OCI-LY1 (cell line): Measurements from ENCODE around the gene BCR.

ENCODE experiments used
- H2AFZ ChIP-seq: fragments of 200-600 bp; sonication (generic), shearing (Covaris generic); 2 replicates; pipeline ENCODE4 v1.6.0; 2014; ENCODE audit warnings: antibody characterized with exemption, mild to moderate bottlenecking, low read length
- H3F3A ChIP-seq: fragments of 200-600 bp; sonication (generic), shearing (Covaris generic); 2 replicates; pipeline ENCODE4 v1.6.0; 2014; ENCODE audit warnings: mild to moderate bottlenecking, antibody characterized with exemption, low read length, moderate library complexity; ENCODE audit not compliant: insufficient read depth
- H3K27ac ChIP-seq: fragments of 200-600 bp; sonication (generic); 2 replicates; pipeline ENCODE4 v1.5.1; 2014; ENCODE audit warnings: low read length, mixed run types, mild to moderate bottlenecking, low read depth; ENCODE audit not compliant: poor library complexity, severe bottlenecking
- H3K27me3 ChIP-seq: fragments of 200-600 bp; sonication (generic); 2 replicates; pipeline ENCODE4 v1.6.0; 2014; ENCODE audit warnings: antibody characterized with exemption, mild to moderate bottlenecking, low read length, moderate library complexity; ENCODE audit not compliant: insufficient read depth
- H3K36me3 ChIP-seq: fragments of 200-600 bp; sonication (generic); 2 replicates; pipeline ENCODE4 v1.6.1; 2014; ENCODE audit warnings: mild to moderate bottlenecking, antibody characterized with exemption, low read length, moderate library complexity, mixed read lengths; ENCODE audit not compliant: insufficient read depth
- H3K4me1 ChIP-seq: fragments of 200-600 bp; sonication (generic); 2 replicates; pipeline ENCODE4 v1.5.1; 2014; ENCODE audit warnings: mild to moderate bottlenecking, low read length, moderate library complexity; ENCODE audit not compliant: insufficient read depth, severe bottlenecking
- H3K4me2 ChIP-seq: fragments of 200-600 bp; sonication (generic), shearing (Covaris generic); 2 replicates; pipeline ENCODE4 v1.6.1; 2014; ENCODE audit warnings: low read length
- H3K4me3 ChIP-seq: fragments of 200-600 bp; sonication (generic); 2 replicates; pipeline ENCODE4 v1.5.1; 2014; ENCODE audit warnings: low read length, low read depth, mild to moderate bottlenecking, mixed read lengths; ENCODE audit not compliant: poor library complexity, severe bottlenecking
- H3K79me2 ChIP-seq: fragments of 200-600 bp; shearing (Covaris generic); 2 replicates; pipeline ENCODE4 v1.6.1; 2016; ENCODE audit warnings: mixed run types, low read length, mixed read lengths; ENCODE audit not compliant: insufficient read depth
- H3K9ac ChIP-seq: fragments of 200-600 bp; sonication (generic), shearing (Covaris generic); 2 replicates; pipeline ENCODE4 v1.6.1; 2014; ENCODE audit warnings: mild to moderate bottlenecking, low read length, mixed read lengths
- H3K9me2 ChIP-seq: fragments of 200-600 bp; sonication (generic), shearing (Covaris generic); 2 replicates; pipeline ENCODE4 v1.6.1; 2014; ENCODE audit warnings: low read depth, mild to moderate bottlenecking, low read length, mixed read lengths
- H3K9me3 ChIP-seq: fragments of 200-600 bp; shearing (Covaris generic); 2 replicates; pipeline ENCODE4 v1.6.1; 2014; ENCODE audit warnings: low read length, mixed read lengths
- H4K20me1 ChIP-seq: fragments of 200-600 bp; sonication (generic), shearing (Covaris generic); 2 replicates; pipeline ENCODE4 v1.6.0; 2016; ENCODE audit warnings: mild to moderate bottlenecking, low read length; ENCODE audit not compliant: insufficient read depth
- EZH2 ChIP-seq: fragments of 200-600 bp; sonication (generic), shearing (Covaris generic); IDR thresholded peaks from 2 replicates; pipeline ENCODE4 v1.8.0; 2017; ENCODE audit warnings: borderline replicate concordance, mixed run types, mild to moderate bottlenecking, antibody characterized with exemption, low read length, moderate library complexity, mixed read lengths
- TF ChIP-seq, protein P1 (sequence below): fragments of 200-600 bp; sonication (generic), shearing (Covaris generic); IDR thresholded peaks from 2 replicates; pipeline ENCODE4 v1.5.1; 2017; ENCODE audit warnings: mild to moderate bottlenecking, antibody characterized with exemption, low read length, moderate library complexity, mixed read lengths

The BCR gene

GRCh38 chr22:23210428-23211170, 30.3 kb downstream of the BCR start:
- Histone ChIP-seq H3F3A (peaks cover 12% of the 10 kb centered on the region; the same call in 1 of the 2 replicates), H3K79me2 (peaks cover 55% of the 10 kb centered on the region), H4K20me1 (no peaks in the 10 kb centered on the region), H3K27ac (peak overlapping the region; percentile 98), H3K4me1 (peaks cover 91% of the 10 kb centered on the region), H3K36me3 (peaks cover 26% of the 10 kb centered on the region; the same call in 1 of the 2 replicates), H3K4me3 (no peak overlapping the region), H3K9ac (peak overlapping the region; percentile 28; the same call in 1 of the 2 replicates), H2AFZ (no peak overlapping the region), H3K9me2 (no peaks in the 10 kb centered on the region), H3K9me3 (no peaks in the 10 kb centered on the region), H3K4me2 (peak overlapping the region; percentile 45; the same call in 1 of the 2 replicates), H3K27me3 (no peaks in the 10 kb centered on the region)
- TF ChIP-seq, protein P1, sequence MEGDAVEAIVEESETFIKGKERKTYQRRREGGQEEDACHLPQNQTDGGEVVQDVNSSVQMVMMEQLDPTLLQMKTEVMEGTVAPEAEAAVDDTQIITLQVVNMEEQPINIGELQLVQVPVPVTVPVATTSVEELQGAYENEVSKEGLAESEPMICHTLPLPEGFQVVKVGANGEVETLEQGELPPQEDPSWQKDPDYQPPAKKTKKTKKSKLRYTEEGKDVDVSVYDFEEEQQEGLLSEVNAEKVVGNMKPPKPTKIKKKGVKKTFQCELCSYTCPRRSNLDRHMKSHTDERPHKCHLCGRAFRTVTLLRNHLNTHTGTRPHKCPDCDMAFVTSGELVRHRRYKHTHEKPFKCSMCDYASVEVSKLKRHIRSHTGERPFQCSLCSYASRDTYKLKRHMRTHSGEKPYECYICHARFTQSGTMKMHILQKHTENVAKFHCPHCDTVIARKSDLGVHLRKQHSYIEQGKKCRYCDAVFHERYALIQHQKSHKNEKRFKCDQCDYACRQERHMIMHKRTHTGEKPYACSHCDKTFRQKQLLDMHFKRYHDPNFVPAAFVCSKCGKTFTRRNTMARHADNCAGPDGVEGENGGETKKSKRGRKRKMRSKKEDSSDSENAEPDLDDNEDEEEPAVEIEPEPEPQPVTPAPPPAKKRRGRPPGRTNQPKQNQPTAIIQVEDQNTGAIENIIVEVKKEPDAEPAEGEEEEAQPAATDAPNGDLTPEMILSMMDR = no peak
- no peak for TF ChIP-seq EZH2

GRCh38 chr22:23211622-23212021, 31.3 kb downstream of the BCR start:
- Histone ChIP-seq H3K36me3 (peaks cover 18% of the 10 kb centered on the region; the same call in 1 of the 2 replicates), H3K9ac (peak overlapping the region; percentile 64), H3K27ac (peak overlapping the region; percentile 98), H3K4me1 (peaks cover 98% of the 10 kb centered on the region), H4K20me1 (no peaks in the 10 kb centered on the region), H3K4me2 (peak overlapping the region; percentile 59; the same call in 1 of the 2 replicates), H3K9me3 (no peaks in the 10 kb centered on the region), H3F3A (peaks cover 12% of the 10 kb centered on the region; the same call in 1 of the 2 replicates), H3K79me2 (peaks cover 63% of the 10 kb centered on the region), H2AFZ (no peak overlapping the region), H3K4me3 (no peak overlapping the region), H3K9me2 (no peaks in the 10 kb centered on the region), H3K27me3 (no peaks in the 10 kb centered on the region)
- TF ChIP-seq, protein P1 = no peak
- TF ChIP-seq EZH2 = no peak

- TF ChIP-seq EZH2 = no peak
- TF ChIP-seq, protein P1 = no peak
- peak overlapping the region; percentile 98 for H3K27ac ChIP-seq
- no peaks in the 10 kb centered on the region for H4K20me1 ChIP-seq
- peak overlapping the region; percentile 64 for H3K9ac ChIP-seq
- H3F3A ChIP-seq = peaks cover 12% of the 10 kb centered on the region; the same call in 1 of the 2 replicates
- no peaks in the 10 kb centered on the region for H3K9me2 ChIP-seq
- peaks cover 71% of the 10 kb centered on the region for H3K79me2 ChIP-seq
- peaks cover 100% of the 10 kb centered on the region for H3K4me1 ChIP-seq
- no peak overlapping the region for H2AFZ ChIP-seq
- peak overlapping the region; percentile 33 for H3K4me3 ChIP-seq
- peaks cover 14% of the 10 kb centered on the region; the same call in 1 of the 2 replicates for H3K36me3 ChIP-seq
- H3K4me2 ChIP-seq = peak overlapping the region; percentile 59
- no peaks in the 10 kb centered on the region for H3K27me3 ChIP-seq
- no peaks in the 10 kb centered on the region for H3K9me3 ChIP-seq
Observed at GRCh38 chr22:23212061-23213021, 32.0 kb downstream of the BCR start.
